IPS-NIHi7 (cell line): Measurements from ENCODE around the gene PTCSC3.

Source experiments
- DNase-seq: peaks from one replicate; pipeline ENCODE4 v3.0.0; 2012; ENCODE audit warnings: mixed read lengths; ENCODE audit errors: extremely low spot score

Gene PTCSC3

DNA sequence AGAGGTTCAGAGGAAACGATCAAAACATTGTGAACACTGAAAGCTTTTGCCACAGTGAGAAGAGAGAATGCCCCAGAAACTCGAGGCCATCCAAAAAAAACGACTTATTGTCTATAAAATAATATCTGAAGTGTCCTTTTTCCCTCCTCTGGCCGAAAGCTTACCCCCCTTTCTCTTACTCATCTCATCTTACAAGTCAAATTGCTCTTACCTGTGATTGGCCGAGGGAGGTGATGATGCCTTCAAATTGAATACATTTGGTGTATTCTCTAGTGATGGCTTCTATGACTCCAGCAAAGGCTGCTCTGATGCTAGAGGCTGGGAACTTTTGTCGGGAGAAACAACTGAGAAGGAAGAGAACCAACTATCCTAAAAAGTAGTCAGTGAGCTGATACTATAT is 90.7 kb downstream of the PTCSC3 start:
- DNase-seq: no peak
